Left renal cortex interstitium (tissue), 4 donors: ENCODE results near the gene IFTAP. TPM values are rescaled to one million over a fixed set of nuclear protein-coding genes. Genes with fewer than 3 reads are reported as not detected.
A peak's percentile ranks its signal among the peaks of the same experiment; 100 is the strongest.

Experiments
- DNase-seq, 4 donors: peaks; one replicate each; pipeline ENCODE4 v3.0.0-alpha.2; 2013; ENCODE audit warnings: low read depth in 4 of 4, low spot score in 2 of 4, missing footprints in 1 of 4
- polyA plus RNA-seq, 4 donors: library from polyadenylated mRNA; unstranded; fragments of 120-200 nt; gene quantifications; one replicate each; pipeline ENCODE4 v1.2.1, GENCODE V29; 2013; ENCODE audit not compliant: insufficient read length in 4 of 4

IFTAP gene
- polyA plus RNA-seq, 4 donors = 47.0 to 63.6 (median 55.9) TPM

- DNase-seq = no peak
Observed at GRCh38 chr11:36596880-36597279, 2.6 kb downstream of the IFTAP start.

GRCh38 chr11:36598051-36598450, 3.7 kb downstream of the IFTAP start, which contains the start of gene RAG2:
Gene RAG2, minus strand, starts transcription at chr11:36598236. Its CDS starts 4,068 bp downstream, at chr11:36594168.
- DNase-seq = no peak

GRCh38 chr11:36600180-36600579, 5.9 kb downstream of the IFTAP start:
- no peak for DNase-seq

GRCh38 chr11:36601155-36601554, 6.9 kb downstream of the IFTAP start:
- no peak for DNase-seq

GRCh38 chr11:36602135-36602534, 7.8 kb downstream of the IFTAP start:
- no peak for DNase-seq

GRCh38 chr11:36605221-36606216, 11.2 kb downstream of the IFTAP start:
- no peak for DNase-seq

GRCh38 chr11:36608491-36609199, 14.3 kb downstream of the IFTAP start:
- DNase-seq = no peak

- no peak for DNase-seq
Observed at GRCh38 chr11:36609383-36609782, 15.1 kb downstream of the IFTAP start.

- no peak for DNase-seq
Observed at GRCh38 chr11:36615826-36616225, 21.5 kb downstream of the IFTAP start.

- DNase-seq = no peak
Observed at GRCh38 chr11:36617543-36618362, 23.5 kb downstream of the IFTAP start.

- no peak for DNase-seq
Observed at GRCh38 chr11:36618363-36619047, 24.2 kb downstream of the IFTAP start.

GRCh38 chr11:36619502-36619901, 25.2 kb downstream of the IFTAP start:
- peak; percentile 24 to 50 (median 34) for DNase-seq

GRCh38 chr11:36620246-36620645, 25.9 kb downstream of the IFTAP start:
- DNase-seq = no peak

- DNase-seq = peak in 1 of 4 donors; percentile 28
Observed at GRCh38 chr11:36622431-36623136, 28.3 kb downstream of the IFTAP start.

- no peak for DNase-seq
Observed at GRCh38 chr11:36623494-36623893, 29.2 kb downstream of the IFTAP start.

GRCh38 chr11:36627006-36627405, 32.7 kb downstream of the IFTAP start:
- no peak for DNase-seq

- no peak for DNase-seq
Observed at GRCh38 chr11:36627471-36627870, 33.2 kb downstream of the IFTAP start.

GRCh38 chr11:36628141-36628540, 33.8 kb downstream of the IFTAP start:
- DNase-seq = no peak

GRCh38 chr11:36628765-36629244, 34.5 kb downstream of the IFTAP start:
- no peak for DNase-seq
